Panc1 (cell line): ENCODE measurements around the gene ORC4. TPM values are rescaled to one million over a fixed set of nuclear protein-coding genes. Genes with fewer than 3 reads are reported as not detected.

Experiments
- ATAC-seq: fragments of 200-7000 bp; cut with Tn5 transposase; 2 replicates; pipeline ENCODE4 v1.9.1; 2020; ENCODE audit warnings: mild to moderate bottlenecking, moderate library complexity
- BruUV-seq: library from RNA; stranded (reverse); fragments of 400-500 nt; replicated peaks from 2 replicates; lab custom pipeline; 2021; lab: Mats Ljungman, UMichigan
- CTCF ChIA-PET: fragments of 300-600 bp; sonication (Branson Sonifier 250); formaldehyde crosslinking; loops from one replicate; lab custom pipeline; 2022; ENCODE audit warnings: antibody characterized with exemption; lab: Charles Lee
- POLR2A ChIA-PET: fragments of 300-600 bp; sonication (Branson Sonifier 250); formaldehyde crosslinking; loops from one replicate; lab custom pipeline; 2022; ENCODE audit warnings: antibody characterized with exemption; lab: Charles Lee
- DNase-seq: peaks from one replicate; pipeline ENCODE4 v3.0.0-alpha.2; 2010; ENCODE audit warnings: low read depth, low spot score
- H3K27ac ChIP-seq: 2 replicates; pipeline ENCODE4 v1.5.1; 2011; ENCODE audit warnings: mild to moderate bottlenecking, low read length, inconsistent platforms
- H3K27me3 ChIP-seq: fragments of 200-500 bp; sonication (Bioruptor generic); 2 replicates; pipeline ENCODE4 v1.6.0; 2014; ENCODE audit warnings: low read length, inconsistent platforms; ENCODE audit not compliant: control insufficient read depth, insufficient read depth
- H3K36me3 ChIP-seq: fragments of 200-500 bp; sonication (Bioruptor generic); 2 replicates; pipeline ENCODE4 v1.5.1; 2014; ENCODE audit warnings: inconsistent platforms, mild to moderate bottlenecking, low read length, moderate library complexity; ENCODE audit not compliant: control insufficient read depth, insufficient read depth
- H3K4me1 ChIP-seq: 2 replicates; pipeline ENCODE4 v1.5.1; 2011; ENCODE audit warnings: inconsistent platforms, mild to moderate bottlenecking, low read length, moderate library complexity; ENCODE audit not compliant: control insufficient read depth, insufficient read depth
- H3K4me3 ChIP-seq, 2 experiments: 2 replicates each; pipeline ENCODE4 v1.5.1; 2011 to 2012; ENCODE audit warnings: low read depth in 2 of 2, low read length in 2 of 2, mild to moderate bottlenecking in 2 of 2, inconsistent platforms in 1 of 2, moderate library complexity in 1 of 2
- H3K9me3 ChIP-seq: fragments of 200-500 bp; sonication (Bioruptor generic); 2 replicates; pipeline ENCODE4 v1.5.1; 2014; ENCODE audit warnings: low read depth, mild to moderate bottlenecking, inconsistent platforms, low read length, moderate library complexity; ENCODE audit not compliant: control insufficient read depth, insufficient read depth
- POLR2AphosphoS5 ChIP-seq: IDR thresholded peaks from 2 replicates; pipeline ENCODE4 v1.6.1; 2012; ENCODE audit warnings: mild to moderate bottlenecking, low read depth, low read length, moderate library complexity
- REST ChIP-seq, 2 experiments: IDR thresholded peaks; 2 replicates each; pipeline ENCODE4 v1.6.1; 2011 to 2012; ENCODE audit warnings: low read depth in 2 of 2, control low read depth in 1 of 2, low read length in 1 of 2, mild to moderate bottlenecking in 1 of 2, moderate library complexity in 1 of 2; ENCODE audit not compliant: insufficient read depth in 1 of 2
- SIN3A ChIP-seq: IDR thresholded peaks from 2 replicates; pipeline ENCODE4 v1.6.1; 2012; ENCODE audit warnings: low read depth, mild to moderate bottlenecking, low read length, moderate library complexity, borderline replicate concordance; ENCODE audit not compliant: insufficient read depth
- TCF7L2 ChIP-seq: IDR thresholded peaks from 2 replicates; pipeline ENCODE4 v1.6.1; 2011; ENCODE audit warnings: mild to moderate bottlenecking, low read depth, low read length, inconsistent platforms
- in situ Hi-C: cut with HindIII; loops from 2 replicates; pipeline ENCODE4 v1.10.0; 2016; ENCODE audit warnings: low sequenced_read_pairs, low pct_unique_long_range_greater_than_20kb
- intact Hi-C: fragments of 100-400 bp; cut with micrococcal nuclease; formaldehyde crosslinking; loops from one replicate; pipeline ENCODE4 v1.10.0; 2022; ENCODE audit not compliant: unreplicated experiment
- total RNA-seq: library from RNA; stranded (reverse); gene quantifications from one replicate; pipeline ENCODE4 v1.2.1, GENCODE V29; 2021; ENCODE audit not compliant: unreplicated experiment
- TF ChIP-seq, protein P1 (sequence below): fragments of 450-650 bp; IDR thresholded peaks from 2 replicates; pipeline ENCODE4 v1.5.1; 2017; ENCODE audit warnings: mild to moderate bottlenecking

ORC4 gene
- total RNA-seq, 1 experiment from 2014 or later, result 43.3 TPM

DNA sequence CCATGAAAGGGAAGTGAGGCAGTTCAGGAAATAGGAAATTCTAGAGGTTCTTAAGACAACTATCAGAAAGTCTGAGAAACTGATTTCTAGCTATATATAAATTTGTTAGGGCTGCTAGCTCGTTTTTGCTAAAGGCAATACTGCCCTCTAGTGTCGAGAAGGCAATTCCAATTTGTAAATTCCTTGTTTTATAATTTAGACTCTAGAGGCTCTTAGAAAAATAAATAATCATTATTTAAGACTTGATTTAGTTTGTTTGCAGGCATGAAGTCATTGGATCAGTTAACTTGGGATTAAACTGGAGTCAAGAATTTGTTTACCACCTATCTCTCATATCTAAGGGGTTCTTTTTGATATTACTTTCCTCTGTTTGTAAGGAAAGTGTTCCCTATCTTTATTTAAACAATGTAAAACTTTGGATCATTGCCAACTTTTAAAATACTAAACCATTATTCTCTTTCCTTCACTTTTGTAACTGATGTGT lies 109.5 kb downstream of the ORC4 start:
- no TSS peak for BruUV-seq
- intact Hi-C loops, result loop anchor here (5.0 to 10.0 kb wide), 3 partner anchors 826 to 1179 kb away; no protein-coding TSS in a partner anchor
- in situ Hi-C loops, result no loop called here
- Histone ChIP-seq H3K9me3 (no peaks in the 10 kb centered on the region), H3K27me3 (no peaks in the 10 kb centered on the region), H3K4me1 (no peaks in the 10 kb centered on the region), H3K4me3 (no peak overlapping the region), H3K27ac (no peak overlapping the region), H3K36me3 (no peaks in the 10 kb centered on the region)
- CTCF ChIA-PET, result interaction anchor here (0.6 kb wide), 2 partner anchors 264 to 866 kb away, joined by 3 read pairs; no protein-coding TSS in a partner anchor
- POLR2A ChIA-PET, result no interaction called here
- TF ChIP-seq REST (IDR thresholded peaks at IDR 0.05; ENCODE audit: insufficient read depth in 1 of 2, low read depth in 2 of 2, low read length in 1 of 2), result no peak
- no peak for TF ChIP-seq POLR2AphosphoS5
- TF ChIP-seq, protein P1, sequence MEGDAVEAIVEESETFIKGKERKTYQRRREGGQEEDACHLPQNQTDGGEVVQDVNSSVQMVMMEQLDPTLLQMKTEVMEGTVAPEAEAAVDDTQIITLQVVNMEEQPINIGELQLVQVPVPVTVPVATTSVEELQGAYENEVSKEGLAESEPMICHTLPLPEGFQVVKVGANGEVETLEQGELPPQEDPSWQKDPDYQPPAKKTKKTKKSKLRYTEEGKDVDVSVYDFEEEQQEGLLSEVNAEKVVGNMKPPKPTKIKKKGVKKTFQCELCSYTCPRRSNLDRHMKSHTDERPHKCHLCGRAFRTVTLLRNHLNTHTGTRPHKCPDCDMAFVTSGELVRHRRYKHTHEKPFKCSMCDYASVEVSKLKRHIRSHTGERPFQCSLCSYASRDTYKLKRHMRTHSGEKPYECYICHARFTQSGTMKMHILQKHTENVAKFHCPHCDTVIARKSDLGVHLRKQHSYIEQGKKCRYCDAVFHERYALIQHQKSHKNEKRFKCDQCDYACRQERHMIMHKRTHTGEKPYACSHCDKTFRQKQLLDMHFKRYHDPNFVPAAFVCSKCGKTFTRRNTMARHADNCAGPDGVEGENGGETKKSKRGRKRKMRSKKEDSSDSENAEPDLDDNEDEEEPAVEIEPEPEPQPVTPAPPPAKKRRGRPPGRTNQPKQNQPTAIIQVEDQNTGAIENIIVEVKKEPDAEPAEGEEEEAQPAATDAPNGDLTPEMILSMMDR, result peak; percentile 69; the same call in 1 of the 2 replicates
- no peak for TF ChIP-seq SIN3A
- no peak for TF ChIP-seq TCF7L2
- ATAC-seq, result peak; percentile 51; the same call in 1 of the 2 replicates
- peak; percentile 28 for DNase-seq

DNA sequence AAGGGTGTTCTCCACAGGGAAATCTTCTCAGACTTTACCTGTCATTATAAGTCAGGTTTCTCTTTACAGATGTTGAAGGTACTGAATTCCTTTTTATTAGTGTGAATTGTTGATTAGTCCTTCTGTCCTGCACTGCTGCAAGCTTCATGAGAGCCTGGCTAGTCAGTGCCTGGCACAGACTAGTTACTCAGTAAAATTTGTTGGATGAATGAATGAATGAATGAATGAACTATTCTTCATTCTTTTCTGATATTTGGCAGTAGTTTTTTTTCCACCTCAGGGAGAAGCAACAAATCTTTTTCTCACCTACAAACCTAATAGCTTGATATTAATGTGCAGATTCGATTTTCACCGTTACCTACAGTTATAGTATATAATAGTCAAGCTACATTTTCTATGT lies 111.4 kb downstream of the ORC4 start:
- no peak for TF ChIP-seq POLR2AphosphoS5
- TF ChIP-seq TCF7L2, result no peak
- TF ChIP-seq SIN3A, result no peak
- TF ChIP-seq, protein P1, result no peak
- no peak for TF ChIP-seq REST (IDR thresholded peaks at IDR 0.05; ENCODE audit: insufficient read depth in 1 of 2, low read depth in 2 of 2, low read length in 1 of 2)
- intact Hi-C loops, result no loop called here
- ChIA-PET CTCF (no interaction called here), POLR2A (no interaction called here)
- DNase-seq (no peak), ATAC-seq (no peak)
- Histone ChIP-seq H3K4me1 (no peaks in the 10 kb centered on the region), H3K36me3 (no peaks in the 10 kb centered on the region), H3K27me3 (no peaks in the 10 kb centered on the region), H3K27ac (no peak overlapping the region), H3K9me3 (no peaks in the 10 kb centered on the region), H3K4me3 (no peak overlapping the region)
- in situ Hi-C loops, result no loop called here
- no TSS peak for BruUV-seq
